Cardiac fibroblast (primary cell): Measurements from ENCODE around the gene NUDT19.

Experiments
- DNase-seq, 2 donors: peaks; one replicate each; pipeline versions ENCODE4 v3.0.0 to v3.0.0-alpha.2; 2010; ENCODE audit warnings: low read depth in 2 of 2
- H3K4me3 ChIP-seq, 2 donors: replicated peaks in 1 of 2; 1 replicate in 1 of 2; 2 replicates in 1 of 2; pipeline ENCODE4 v1.5.1; 2011; ENCODE audit warnings: low read depth in 2 of 2, low read length in 2 of 2, mild to moderate bottlenecking in 2 of 2, moderate library complexity in 1 of 2
- CTCF ChIP-seq: IDR thresholded peaks from one replicate; pipeline ENCODE4 v1.5.1; 2011; ENCODE audit warnings: low read depth, mild to moderate bottlenecking, low read length, inconsistent platforms

Gene NUDT19

GRCh38 chr19:32674931-32675719 is 16.5 kb upstream of the NUDT19 start, which contains the start of gene ANKRD27:
TSS of gene ANKRD27 (minus strand) at chr19:32675180. CDS start at chr19:32659015, 16,165 bp downstream.
- no peak for TF ChIP-seq CTCF
- peak within 1 kb of the TSS; percentile 73 to 87 for H3K4me3 ChIP-seq
- DNase-seq: peak; percentile 98

DNA sequence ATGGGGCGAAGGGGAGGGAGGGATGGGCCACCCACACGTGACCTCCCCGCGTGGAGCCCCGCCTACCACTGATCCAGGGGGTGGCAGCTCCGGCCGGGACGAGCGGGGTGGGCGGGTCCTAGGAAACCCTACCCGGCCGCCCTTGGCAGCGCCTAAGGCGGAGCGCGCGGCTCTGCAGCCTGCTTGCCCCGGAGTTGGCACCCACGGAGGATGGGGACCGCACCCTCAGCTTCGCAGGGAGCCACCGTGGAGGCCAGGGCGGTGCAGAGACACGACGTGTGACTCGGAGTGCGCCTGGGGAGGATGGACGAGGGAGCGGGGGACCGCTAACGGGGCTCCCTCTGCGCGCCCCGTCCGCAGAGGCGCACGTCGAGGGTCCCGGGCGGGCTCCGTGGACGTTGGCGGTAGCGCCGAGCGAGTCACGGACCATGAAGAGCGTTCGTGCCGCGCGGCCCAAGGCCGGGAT is 15.9 kb upstream of the NUDT19 start, which contains the start of gene RGS9BP:
Gene RGS9BP (plus strand): TSS at position 129 of the 466 bp plus-strand sequence. CDS start 416 bp downstream, outside the sequence.
- no peak for TF ChIP-seq CTCF
- H3K4me3 ChIP-seq: peak within 1 kb of the TSS; percentile 73 to 87
- peak; percentile 68 to 80 for DNase-seq

GRCh38 chr19:32676186-32676894 is 15.3 kb upstream of the NUDT19 start:
- H3K4me3 ChIP-seq: peak overlapping the region in 1 of 2 donors; percentile 73
- DNase-seq: no peak

GRCh38 chr19:32676895-32677359 is 14.7 kb upstream of the NUDT19 start:
- no peak for TF ChIP-seq CTCF
- no peak overlapping the region for H3K4me3 ChIP-seq
- DNase-seq: no peak

More at GRCh38 chr19:32676186-32676894, 15.3 kb upstream of the NUDT19 start:
- no peak for TF ChIP-seq CTCF

DNA sequence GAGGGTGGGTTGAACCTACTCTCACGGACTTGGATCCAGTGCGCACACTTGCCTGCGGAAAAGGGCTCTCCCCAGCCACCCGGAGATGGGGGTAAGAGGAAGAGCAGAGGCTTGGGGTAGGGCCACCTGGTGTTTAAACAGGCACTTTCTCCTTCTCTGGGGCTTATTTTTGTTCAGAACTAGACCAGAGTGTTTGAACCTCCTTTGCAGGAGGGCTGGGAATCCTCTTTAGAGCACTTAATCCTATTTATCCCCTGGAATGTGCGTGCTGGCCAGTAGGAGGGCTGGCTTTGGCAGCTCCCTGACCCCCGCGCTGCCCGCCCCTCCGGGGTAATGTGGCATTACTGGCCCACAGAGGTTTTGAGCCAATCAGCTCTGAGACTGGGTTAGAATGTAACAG is 14.0 kb upstream of the NUDT19 start:
- no peak overlapping the region for H3K4me3 ChIP-seq
- peak in 1 of 2 donors; percentile 25 for DNase-seq
- TF ChIP-seq CTCF: no peak

GRCh38 chr19:32680986-32681385 is 10.6 kb upstream of the NUDT19 start:
- no peak for TF ChIP-seq CTCF
- no peak overlapping the region for H3K4me3 ChIP-seq
- DNase-seq: no peak
